Mesenchymal stem cell (in vitro differentiated cells and primary cell): ENCODE results near the gene AFTPH.
A peak's percentile ranks its signal among the peaks of the same experiment; 100 is the strongest.

Experiments used
- DNase-seq: peaks from one replicate; pipeline ENCODE4 v3.0.0-alpha.2; 2013
- H2AFZ ChIP-seq: one replicate; pipeline ENCODE4 v1.6.1; 2013; ENCODE audit warnings: low read depth, mild to moderate bottlenecking, control low read depth, inconsistent platforms, low read length, moderate library complexity
- H2AK5ac ChIP-seq: 2 replicates; pipeline ENCODE4 v1.6.1; 2013; ENCODE audit warnings: low read length, moderate library complexity, mild to moderate bottlenecking, inconsistent platforms; ENCODE audit not compliant: severe bottlenecking
- H2BK120ac ChIP-seq: one replicate; pipeline ENCODE4 v1.6.1; 2013; ENCODE audit warnings: low read depth, mild to moderate bottlenecking, inconsistent platforms, low read length, moderate library complexity
- H2BK12ac ChIP-seq, 2 experiments: one replicate each; pipeline ENCODE4 v1.6.1; 2013; ENCODE audit warnings: inconsistent platforms in 2 of 2, low read length in 2 of 2, mild to moderate bottlenecking in 2 of 2, moderate library complexity in 2 of 2, control low read depth in 1 of 2
- H2BK15ac ChIP-seq: one replicate; pipeline ENCODE4 v1.6.1; 2013; ENCODE audit warnings: mild to moderate bottlenecking, low read depth, inconsistent platforms; ENCODE audit not compliant: poor library complexity, severe bottlenecking
- H2BK5ac ChIP-seq: 2 replicates; pipeline ENCODE4 v1.6.1; 2013; ENCODE audit warnings: low read depth, mild to moderate bottlenecking, low read length, control low read depth, inconsistent platforms; ENCODE audit not compliant: poor library complexity, severe bottlenecking
- H3K14ac ChIP-seq, 2 experiments: one replicate each; pipeline ENCODE4 v1.6.1; 2013; ENCODE audit warnings: inconsistent platforms in 2 of 2, low read length in 2 of 2, control low read depth in 1 of 2, mild to moderate bottlenecking in 1 of 2, moderate library complexity in 1 of 2
- H3K18ac ChIP-seq, 2 experiments: one replicate each; pipeline ENCODE4 v1.6.1; 2013; ENCODE audit warnings: inconsistent platforms in 2 of 2, low read length in 2 of 2, control low read depth in 1 of 2, low read depth in 1 of 2, mild to moderate bottlenecking in 1 of 2
- H3K23ac ChIP-seq, 2 experiments: one replicate each; pipeline ENCODE4 v1.6.1; 2013; ENCODE audit warnings: inconsistent platforms in 2 of 2, low read length in 2 of 2, mild to moderate bottlenecking in 2 of 2, moderate library complexity in 2 of 2, control low read depth in 1 of 2
- H3K27ac ChIP-seq: 2 replicates; pipeline ENCODE4 v1.5.1; 2013; ENCODE audit warnings: mild to moderate bottlenecking, moderate library complexity, low read length, control low read depth, inconsistent platforms; ENCODE audit not compliant: poor library complexity, severe bottlenecking
- H3K27me3 ChIP-seq, 2 experiments: 2 replicates each; pipeline versions ENCODE4 v1.6.1 to v1.7.0; 2013; ENCODE audit warnings: low read length in 2 of 2, mild to moderate bottlenecking in 2 of 2, moderate library complexity in 2 of 2, control low read depth in 1 of 2, inconsistent platforms in 1 of 2; ENCODE audit not compliant: control insufficient read depth in 1 of 2, insufficient read depth in 1 of 2
- H3K36me3 ChIP-seq, 2 experiments: 2 replicates each; pipeline versions ENCODE4 v1.6.1 to v1.7.0; 2013; ENCODE audit warnings: low read length in 2 of 2, control low read depth in 1 of 2, inconsistent platforms in 1 of 2, low read depth in 1 of 2, mild to moderate bottlenecking in 1 of 2; ENCODE audit not compliant: insufficient read depth in 2 of 2, control insufficient read depth in 1 of 2
- H3K4ac ChIP-seq, 2 experiments: one replicate each; pipeline ENCODE4 v1.6.1; 2013; ENCODE audit warnings: inconsistent platforms in 2 of 2, low read length in 2 of 2, mild to moderate bottlenecking in 2 of 2, moderate library complexity in 2 of 2, control low read depth in 1 of 2, low read depth in 1 of 2
- H3K4me1 ChIP-seq: 2 replicates; pipeline ENCODE4 v1.6.1; 2013; ENCODE audit warnings: low read depth, low read length, control low read depth; ENCODE audit not compliant: control insufficient read depth, insufficient read depth
- H3K4me2 ChIP-seq: 2 replicates; pipeline ENCODE4 v1.6.1; 2013; ENCODE audit warnings: low read length, mild to moderate bottlenecking, inconsistent platforms; ENCODE audit not compliant: poor library complexity, severe bottlenecking
- H3K4me3 ChIP-seq, 2 experiments: 2 replicates each; pipeline versions ENCODE4 v1.5.1 to v1.7.0; 2013; ENCODE audit warnings: low read length in 2 of 2, mild to moderate bottlenecking in 2 of 2, control low read depth in 1 of 2, low read depth in 1 of 2; ENCODE audit not compliant: insufficient read depth in 1 of 2
- H3K79me1 ChIP-seq: replicated peaks from 2 replicates; pipeline ENCODE4 v1.6.1; 2013; ENCODE audit warnings: mild to moderate bottlenecking, control low read depth, low read length, inconsistent platforms; ENCODE audit not compliant: poor library complexity, severe bottlenecking
- H3K9ac ChIP-seq: 2 replicates; pipeline ENCODE4 v1.7.0; 2013; ENCODE audit warnings: mild to moderate bottlenecking, low read length, moderate library complexity
- H3K9me3 ChIP-seq: 2 replicates; pipeline ENCODE4 v1.7.0; 2013; ENCODE audit warnings: mild to moderate bottlenecking, low read length; ENCODE audit not compliant: control insufficient read depth
- H4K8ac ChIP-seq: one replicate; pipeline ENCODE4 v1.6.1; 2013; ENCODE audit warnings: inconsistent platforms, mild to moderate bottlenecking, low read length, moderate library complexity
- H4K91ac ChIP-seq: one replicate; pipeline ENCODE4 v1.6.1; 2013; ENCODE audit warnings: mild to moderate bottlenecking, low read length, inconsistent platforms
- WGBS: methylation state at CpG from one replicate; pipeline ENCODE4 v1.1.7; 2013; ENCODE audit warnings: mixed read lengths; 5-methylcytosine and 5-hydroxymethylcytosine counted together

AFTPH gene

DNA sequence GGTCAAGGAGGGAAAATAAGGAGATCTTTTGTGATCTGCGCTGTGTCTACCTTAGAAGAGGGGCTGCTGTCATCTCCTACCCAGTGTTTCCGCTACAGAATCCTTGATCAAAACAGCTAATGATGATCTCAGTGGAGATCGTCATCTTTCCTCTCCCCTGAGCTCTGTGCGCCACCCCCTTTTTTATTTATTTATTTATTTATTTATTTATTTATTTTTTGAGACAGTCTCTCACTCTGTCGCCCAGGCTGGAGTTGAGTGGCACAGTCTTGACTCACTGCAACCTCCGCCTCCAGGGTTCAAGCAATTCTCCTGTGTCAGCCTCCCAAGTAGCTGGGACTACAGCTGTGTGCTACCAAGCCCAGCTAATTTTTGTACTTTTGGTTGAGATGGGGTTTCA lies 74.1 kb downstream of the AFTPH start:
- H2BK12ac ChIP-seq = no peak overlapping the region
- no peak overlapping the region for H3K4me3 ChIP-seq
- no peak overlapping the region for H4K91ac ChIP-seq
- no peak overlapping the region for H3K23ac ChIP-seq
- no peak overlapping the region for H2BK5ac ChIP-seq
- H3K9ac ChIP-seq = no peak overlapping the region
- no peaks in the 10 kb centered on the region for H3K9me3 ChIP-seq
- H3K18ac ChIP-seq = no peak overlapping the region
- 99% methylated on average over 4 of the region's 6 CpGs for WGBS
- no peaks in the 10 kb centered on the region for H3K79me1 ChIP-seq
- H3K4me2 ChIP-seq = no peak overlapping the region
- no peaks in the 10 kb centered on the region for H3K27me3 ChIP-seq
- no peak overlapping the region for H2AK5ac ChIP-seq
- H4K8ac ChIP-seq = no peak overlapping the region
- no peak overlapping the region for H3K27ac ChIP-seq
- no peak overlapping the region for H3K14ac ChIP-seq
- H2BK15ac ChIP-seq = no peak overlapping the region
- peaks cover 5% of the 10 kb centered on the region for H3K4me1 ChIP-seq
- DNase-seq = no peak
- no peak overlapping the region for H2AFZ ChIP-seq
- no peak overlapping the region for H3K4ac ChIP-seq
- H3K36me3 ChIP-seq = peaks cover 0 to 2% of the 10 kb centered on the region in 2 experiments
- no peak overlapping the region for H2BK120ac ChIP-seq

DNA sequence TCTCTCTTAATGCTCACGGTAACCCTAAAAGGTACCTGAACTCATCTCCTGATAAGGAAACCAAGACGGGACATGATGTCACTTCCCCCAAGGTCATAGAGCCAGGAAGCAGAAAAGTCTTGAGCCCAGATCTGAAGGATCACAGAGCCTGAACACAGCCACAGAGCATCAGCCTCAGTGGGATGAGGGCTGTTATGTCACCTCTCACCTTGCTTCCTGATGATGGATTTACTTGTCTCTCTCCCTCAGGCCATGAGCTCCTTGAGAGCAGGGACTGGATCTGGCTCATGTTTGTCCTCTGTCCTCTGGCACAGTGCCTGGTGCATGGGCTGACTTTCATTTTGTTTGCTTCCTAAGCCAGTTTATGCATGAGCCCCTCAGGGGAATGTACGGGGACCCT lies 75.3 kb downstream of the AFTPH start:
- no peaks in the 10 kb centered on the region for H3K36me3 ChIP-seq
- H3K4me2 ChIP-seq = no peak overlapping the region
- H2AK5ac ChIP-seq = no peak overlapping the region
- H2BK12ac ChIP-seq = no peak overlapping the region
- H3K4ac ChIP-seq = no peak overlapping the region
- no peaks in the 10 kb centered on the region for H3K4me1 ChIP-seq
- no peak overlapping the region for H3K23ac ChIP-seq
- no peak overlapping the region for H3K14ac ChIP-seq
- no peaks in the 10 kb centered on the region for H3K27me3 ChIP-seq
- no peak overlapping the region for H2BK120ac ChIP-seq
- peak overlapping the region in 1 of 2 experiments; percentile 6 for H3K18ac ChIP-seq
- H3K9ac ChIP-seq = no peak overlapping the region
- no peak overlapping the region for H4K91ac ChIP-seq
- no peak for DNase-seq
- no peak overlapping the region for H2AFZ ChIP-seq
- H4K8ac ChIP-seq = no peak overlapping the region
- 58% methylated on average over 3 of the region's 3 CpGs for WGBS
- H3K79me1 ChIP-seq = no peaks in the 10 kb centered on the region
- H3K4me3 ChIP-seq = no peak overlapping the region
- H3K9me3 ChIP-seq = peaks cover 5% of the 10 kb centered on the region
- no peak overlapping the region for H2BK15ac ChIP-seq
- H2BK5ac ChIP-seq = no peak overlapping the region
- H3K27ac ChIP-seq = no peak overlapping the region

DNA sequence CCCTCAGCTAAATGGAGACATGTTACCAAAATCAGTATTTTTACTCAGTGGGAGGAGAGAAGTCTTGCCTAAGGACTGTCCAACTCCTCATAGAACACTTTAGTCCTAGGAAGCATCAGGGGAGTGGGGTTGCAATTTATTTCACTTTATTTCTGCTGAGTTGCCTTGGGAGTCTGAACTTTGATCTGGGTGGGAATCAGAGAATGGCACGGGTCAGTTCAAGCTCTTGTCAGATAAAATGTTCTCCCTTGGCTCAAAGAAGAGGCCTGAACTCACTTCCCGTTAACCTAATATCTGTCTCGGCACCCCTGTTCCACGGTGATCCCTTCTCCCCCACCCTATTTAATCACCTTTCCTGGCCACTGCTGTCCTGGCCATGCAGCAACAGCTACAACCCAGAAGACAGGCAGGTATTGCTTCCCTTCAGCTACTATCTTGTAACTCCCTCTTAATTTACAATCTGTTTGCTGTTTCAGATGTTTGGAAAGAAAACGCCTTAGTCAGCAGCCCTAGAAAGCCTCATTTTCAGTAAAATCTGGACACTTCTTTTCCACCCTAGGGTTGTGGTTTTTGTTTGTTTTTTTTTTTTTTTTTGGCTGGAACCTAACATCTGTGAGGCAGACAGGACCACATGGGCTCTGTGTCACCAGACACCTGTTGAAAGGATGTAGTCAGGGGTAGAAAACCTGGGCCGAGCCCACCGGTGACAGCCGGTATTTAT lies 77.1 kb downstream of the AFTPH start:
- WGBS = 84% methylated on average over 7 of the region's 8 CpGs
- no peak for DNase-seq
- Histone ChIP-seq H4K91ac (no peak overlapping the region), H2BK12ac (no peak overlapping the region), H4K8ac (no peak overlapping the region), H3K9ac (no peak overlapping the region), H2AK5ac (no peak overlapping the region), H3K18ac (no peak overlapping the region), H2BK15ac (no peak overlapping the region), H3K4me3 (no peak overlapping the region), H2BK120ac (no peak overlapping the region), H3K4ac (no peak overlapping the region), H3K36me3 (no peaks in the 10 kb centered on the region), H3K23ac (no peak overlapping the region), H3K14ac (no peak overlapping the region), H3K4me1 (no peaks in the 10 kb centered on the region), H2AFZ (no peak overlapping the region), H3K9me3 (peaks cover 5% of the 10 kb centered on the region), H2BK5ac (no peak overlapping the region), H3K4me2 (no peak overlapping the region), H3K27ac (no peak overlapping the region), H3K27me3 (no peaks in the 10 kb centered on the region), H3K79me1 (no peaks in the 10 kb centered on the region)

DNA sequence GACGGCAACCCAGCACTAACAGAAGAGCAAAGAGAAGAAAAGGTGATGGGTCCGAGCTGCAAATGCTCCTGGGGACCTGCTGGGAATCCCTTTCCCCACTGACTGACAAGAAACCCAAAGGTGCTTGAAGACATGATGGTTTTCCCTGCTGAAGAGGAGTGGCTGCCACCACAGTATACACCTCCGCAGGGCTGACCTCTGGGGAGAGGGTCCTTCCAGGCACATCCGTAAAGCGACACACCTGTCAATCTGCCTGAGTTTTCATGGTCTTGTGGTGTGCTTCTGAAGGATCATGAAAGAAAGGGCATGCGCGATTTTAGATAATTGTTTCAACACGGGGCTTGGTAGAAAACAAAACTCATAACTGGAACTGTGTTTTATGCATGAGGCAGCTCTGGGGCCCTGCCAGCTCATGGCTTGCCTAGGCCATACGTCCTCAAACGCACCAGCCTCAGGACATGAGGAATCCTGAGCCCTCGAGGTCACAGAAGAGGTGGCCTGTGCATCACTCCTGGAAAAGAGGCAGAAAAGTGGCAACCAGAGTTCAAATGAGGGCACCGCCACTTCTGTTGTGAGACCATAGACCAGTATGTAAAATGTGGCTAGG lies 77.8 kb downstream of the AFTPH start:
- no peak overlapping the region for H3K9ac ChIP-seq
- H2BK15ac ChIP-seq = no peak overlapping the region
- H3K79me1 ChIP-seq = no peaks in the 10 kb centered on the region
- H3K4me3 ChIP-seq = no peak overlapping the region
- no peaks in the 10 kb centered on the region for H3K36me3 ChIP-seq
- peaks cover 3% of the 10 kb centered on the region for H3K4me1 ChIP-seq
- no peak overlapping the region for H4K91ac ChIP-seq
- no peak overlapping the region for H3K4me2 ChIP-seq
- H2BK120ac ChIP-seq = no peak overlapping the region
- H3K14ac ChIP-seq = peak overlapping the region in 1 of 2 experiments; percentile 23
- H4K8ac ChIP-seq = no peak overlapping the region
- no peaks in the 10 kb centered on the region for H3K27me3 ChIP-seq
- H2BK12ac ChIP-seq = no peak overlapping the region
- H2BK5ac ChIP-seq = no peak overlapping the region
- H3K27ac ChIP-seq = no peak overlapping the region
- H2AK5ac ChIP-seq = no peak overlapping the region
- H3K4ac ChIP-seq = no peak overlapping the region
- H3K18ac ChIP-seq = no peak overlapping the region
- 90% methylated on average over 12 of the region's 12 CpGs for WGBS
- no peak for DNase-seq
- no peak overlapping the region for H2AFZ ChIP-seq
- H3K9me3 ChIP-seq = peaks cover 5% of the 10 kb centered on the region
- H3K23ac ChIP-seq = no peak overlapping the region
